Osteocyte (in vitro differentiated cells): Measurements from ENCODE around the gene NRIP1. TPM values are rescaled to one million over a fixed set of nuclear protein-coding genes. Genes with fewer than 3 reads are reported as not detected.

ENCODE experiments used
- DNase-seq: peaks from one replicate; pipeline ENCODE4 v3.0.0; 2021; ENCODE audit warnings: mixed read lengths; ENCODE audit not compliant: unreplicated experiment; ENCODE audit errors: extremely low spot score
- H3K27ac Mint-ChIP-seq: one replicate; pipeline ENCODE4 v1.8.0; 2021; ENCODE audit warnings: mild to moderate bottlenecking, mixed read lengths; ENCODE audit not compliant: unreplicated experiment
- H3K27me3 Mint-ChIP-seq: one replicate; pipeline ENCODE4 v1.8.0; 2021; ENCODE audit warnings: mixed read lengths; ENCODE audit not compliant: unreplicated experiment
- H3K36me3 Mint-ChIP-seq: one replicate; pipeline ENCODE4 v1.8.0; 2021; ENCODE audit warnings: mixed read lengths; ENCODE audit not compliant: unreplicated experiment
- H3K4me1 Mint-ChIP-seq: one replicate; pipeline ENCODE4 v1.8.0; 2021; ENCODE audit warnings: mixed read lengths; ENCODE audit not compliant: unreplicated experiment
- H3K4me3 Mint-ChIP-seq: one replicate; pipeline ENCODE4 v1.8.0; 2021; ENCODE audit warnings: mild to moderate bottlenecking, moderate library complexity, mixed read lengths; ENCODE audit not compliant: unreplicated experiment
- H3K9me3 Mint-ChIP-seq: one replicate; pipeline ENCODE4 v1.8.0; 2021; ENCODE audit warnings: mixed read lengths; ENCODE audit not compliant: unreplicated experiment
- total RNA-seq: library from RNA; stranded (reverse); gene quantifications from 2 replicates; pipeline ENCODE4 v1.2.1, GENCODE V29; 2021
- TF ChIP-seq, protein P1 (sequence below): fragments of 200-600 bp; sonication (generic); IDR thresholded peaks from 2 replicates; pipeline ENCODE4 v1.5.0; 2021; ENCODE audit warnings: antibody characterized with exemption, mild to moderate bottlenecking, moderate library complexity

The NRIP1 gene
- total RNA-seq, 1 donor from 2014 or later, result 17.4 TPM

GRCh38 chr21:14962217-14962616, 102.6 kb downstream of the NRIP1 start:
- peaks cover 19% of the 10 kb centered on the region for H3K36me3 Mint-ChIP-seq
- H3K27me3 Mint-ChIP-seq, result no peaks in the 10 kb centered on the region
- DNase-seq, result no peak
- TF ChIP-seq, protein P1, sequence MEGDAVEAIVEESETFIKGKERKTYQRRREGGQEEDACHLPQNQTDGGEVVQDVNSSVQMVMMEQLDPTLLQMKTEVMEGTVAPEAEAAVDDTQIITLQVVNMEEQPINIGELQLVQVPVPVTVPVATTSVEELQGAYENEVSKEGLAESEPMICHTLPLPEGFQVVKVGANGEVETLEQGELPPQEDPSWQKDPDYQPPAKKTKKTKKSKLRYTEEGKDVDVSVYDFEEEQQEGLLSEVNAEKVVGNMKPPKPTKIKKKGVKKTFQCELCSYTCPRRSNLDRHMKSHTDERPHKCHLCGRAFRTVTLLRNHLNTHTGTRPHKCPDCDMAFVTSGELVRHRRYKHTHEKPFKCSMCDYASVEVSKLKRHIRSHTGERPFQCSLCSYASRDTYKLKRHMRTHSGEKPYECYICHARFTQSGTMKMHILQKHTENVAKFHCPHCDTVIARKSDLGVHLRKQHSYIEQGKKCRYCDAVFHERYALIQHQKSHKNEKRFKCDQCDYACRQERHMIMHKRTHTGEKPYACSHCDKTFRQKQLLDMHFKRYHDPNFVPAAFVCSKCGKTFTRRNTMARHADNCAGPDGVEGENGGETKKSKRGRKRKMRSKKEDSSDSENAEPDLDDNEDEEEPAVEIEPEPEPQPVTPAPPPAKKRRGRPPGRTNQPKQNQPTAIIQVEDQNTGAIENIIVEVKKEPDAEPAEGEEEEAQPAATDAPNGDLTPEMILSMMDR, result no peak
- no peak overlapping the region for H3K27ac Mint-ChIP-seq
- no peaks in the 10 kb centered on the region for H3K9me3 Mint-ChIP-seq
- H3K4me3 Mint-ChIP-seq, result no peak overlapping the region
- H3K4me1 Mint-ChIP-seq, result peaks cover 10% of the 10 kb centered on the region

- Mint-ChIP-seq H3K27me3 (no peaks in the 10 kb centered on the region), H3K4me1 (peaks cover 10% of the 10 kb centered on the region), H3K36me3 (peaks cover 12% of the 10 kb centered on the region), H3K4me3 (no peak overlapping the region), H3K9me3 (no peaks in the 10 kb centered on the region), H3K27ac (no peak overlapping the region)
- TF ChIP-seq, protein P1, result no peak
- no peak for DNase-seq
These were observed 103.3 kb downstream of the NRIP1 start for GRCh38 chr21:14961502-14961901.

GRCh38 chr21:14959343-14959742, 105.5 kb downstream of the NRIP1 start:
- Mint-ChIP-seq H3K4me3 (no peak overlapping the region), H3K4me1 (peaks cover 10% of the 10 kb centered on the region), H3K27me3 (no peaks in the 10 kb centered on the region), H3K9me3 (no peaks in the 10 kb centered on the region), H3K36me3 (no peaks in the 10 kb centered on the region), H3K27ac (no peak overlapping the region)
- TF ChIP-seq, protein P1, result no peak
- no peak for DNase-seq

GRCh38 chr21:14957836-14958235, 107.0 kb downstream of the NRIP1 start:
- Mint-ChIP-seq H3K27ac (no peak overlapping the region), H3K4me3 (no peak overlapping the region), H3K9me3 (no peaks in the 10 kb centered on the region), H3K4me1 (peaks cover 6% of the 10 kb centered on the region), H3K36me3 (no peaks in the 10 kb centered on the region), H3K27me3 (no peaks in the 10 kb centered on the region)
- TF ChIP-seq, protein P1, result no peak
- DNase-seq, result no peak

DNA sequence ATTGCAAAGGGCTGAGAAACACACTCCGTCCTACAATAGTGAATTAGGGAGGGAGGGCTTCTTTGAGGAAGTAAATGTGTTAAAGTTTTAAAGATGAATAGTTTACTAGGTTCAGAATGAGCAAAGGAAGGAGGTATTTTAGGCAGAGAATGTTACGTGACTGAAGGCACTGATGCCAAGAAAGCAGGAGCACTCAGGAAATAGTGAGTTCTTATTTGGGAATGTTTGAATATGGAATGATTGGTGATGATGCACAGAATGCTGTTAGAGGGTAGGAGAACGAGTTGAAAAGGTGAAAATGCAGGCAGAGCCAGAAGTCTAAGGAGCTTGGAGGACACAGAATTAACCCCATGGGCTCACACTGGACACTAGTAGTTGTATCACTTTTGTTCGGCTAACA, 108.0 kb downstream of the NRIP1 start:
- H3K9me3 Mint-ChIP-seq, result no peaks in the 10 kb centered on the region
- no peak overlapping the region for H3K27ac Mint-ChIP-seq
- H3K4me1 Mint-ChIP-seq, result no peaks in the 10 kb centered on the region
- no peaks in the 10 kb centered on the region for H3K36me3 Mint-ChIP-seq
- no peak overlapping the region for H3K4me3 Mint-ChIP-seq
- DNase-seq, result no peak
- TF ChIP-seq, protein P1, result no peak
- no peaks in the 10 kb centered on the region for H3K27me3 Mint-ChIP-seq
